GM12891 (cell line): ENCODE data around the gene CABP1.
"Not testable (repeated sequence)": the region's sequence is repeated elsewhere in the genome, so short reads cannot be mapped to it uniquely, and the experiment has no call there.

ENCODE experiments used
- DNase-seq: peaks from one replicate; pipeline ENCODE4 v3.0.0; 2011; ENCODE audit warnings: low spot score; ENCODE audit not compliant: insufficient read length
- FAIRE-seq: peaks from 2 replicates; lab custom pipeline; 2011; peaks lifted over from hg19 to GRCh38; lab: Jason Lieb, UNC
- PAX5 ChIP-seq: IDR thresholded peaks from 2 replicates; pipeline ENCODE4 v1.6.1; 2011; ENCODE audit warnings: low read length, moderate library complexity, mild to moderate bottlenecking; ENCODE audit not compliant: insufficient read depth, severe bottlenecking
- POLR2A ChIP-seq: IDR thresholded peaks from 2 replicates; pipeline ENCODE4 v1.6.1; 2011; ENCODE audit warnings: low read depth, low read length, control low read depth
- POLR2AphosphoS5 ChIP-seq: IDR thresholded peaks from 2 replicates; pipeline ENCODE4 v1.6.1; 2011; ENCODE audit warnings: low read depth, low read length, control low read depth
- POU2F2 ChIP-seq: IDR thresholded peaks from 2 replicates; pipeline ENCODE4 v1.6.1; 2011; ENCODE audit warnings: low read depth, mild to moderate bottlenecking, control low read depth, low read length, moderate library complexity
- SPI1 ChIP-seq: IDR thresholded peaks from 2 replicates; pipeline ENCODE4 v1.6.1; 2011; ENCODE audit warnings: low read depth, low read length, control low read depth
- TAF1 ChIP-seq: IDR thresholded peaks from 2 replicates; pipeline ENCODE4 v1.6.1; 2011; ENCODE audit warnings: low read depth, low read length, control low read depth

The CABP1 gene

GRCh38 chr12:120668091-120668867, 27.9 kb downstream of the CABP1 start:
- no peak for DNase-seq
- TF ChIP-seq POLR2AphosphoS5 (no peak), SPI1 (no peak), POLR2A (no peak), TAF1 (no peak), PAX5 (no peak), POU2F2 (no peak)
- FAIRE-seq = no peak

DNA sequence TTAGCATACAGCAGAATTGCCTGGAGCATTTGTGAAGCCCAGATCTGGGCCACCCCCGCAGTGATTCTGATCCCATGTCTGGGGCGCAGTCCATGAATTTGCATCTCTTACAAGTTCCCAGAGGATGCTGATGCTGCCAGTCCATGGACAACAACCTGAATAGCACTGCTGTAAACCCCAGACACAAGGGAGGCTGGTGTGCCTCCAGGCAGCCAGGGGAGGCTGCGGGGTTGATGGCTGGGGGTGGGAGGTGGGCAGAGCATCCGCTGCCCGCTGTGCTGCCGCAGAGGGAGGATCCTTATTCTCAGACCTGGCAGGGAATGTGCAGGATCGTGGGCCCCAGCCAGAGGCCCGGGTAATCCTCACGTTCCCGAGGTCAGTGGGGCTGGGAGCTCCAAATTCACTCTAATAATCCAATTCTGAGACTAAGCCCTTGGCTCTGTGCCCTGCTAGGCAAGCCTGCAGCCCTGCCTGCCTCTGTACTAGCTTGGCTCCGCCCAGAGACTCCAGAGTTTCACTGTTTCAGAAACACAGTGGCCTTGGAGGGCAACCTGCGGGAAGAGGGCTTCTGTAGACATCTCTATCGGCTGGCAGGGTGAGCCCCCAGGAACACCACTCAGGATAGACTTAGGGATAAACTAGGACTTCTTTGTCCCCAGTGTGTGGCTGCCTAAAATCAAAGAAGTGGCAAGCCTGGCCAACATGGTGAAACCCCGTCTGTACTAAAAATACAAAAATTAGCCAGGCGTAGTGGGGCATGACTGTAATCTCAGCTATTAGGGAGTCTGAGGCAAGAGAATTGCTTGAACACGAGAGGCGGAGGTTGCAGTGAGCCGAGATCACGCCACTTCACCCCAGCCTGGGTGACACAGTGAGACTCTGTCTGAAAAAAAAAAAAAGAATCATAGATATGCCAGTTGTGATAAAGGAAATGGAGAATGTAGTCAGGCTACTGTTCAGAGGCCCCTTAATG, 28.7 kb downstream of the CABP1 start:
- DNase-seq (no peak), FAIRE-seq (peak; percentile 97)
- no peak for TF ChIP-seq SPI1
- TF ChIP-seq PAX5 = peak; percentile 79

DNA sequence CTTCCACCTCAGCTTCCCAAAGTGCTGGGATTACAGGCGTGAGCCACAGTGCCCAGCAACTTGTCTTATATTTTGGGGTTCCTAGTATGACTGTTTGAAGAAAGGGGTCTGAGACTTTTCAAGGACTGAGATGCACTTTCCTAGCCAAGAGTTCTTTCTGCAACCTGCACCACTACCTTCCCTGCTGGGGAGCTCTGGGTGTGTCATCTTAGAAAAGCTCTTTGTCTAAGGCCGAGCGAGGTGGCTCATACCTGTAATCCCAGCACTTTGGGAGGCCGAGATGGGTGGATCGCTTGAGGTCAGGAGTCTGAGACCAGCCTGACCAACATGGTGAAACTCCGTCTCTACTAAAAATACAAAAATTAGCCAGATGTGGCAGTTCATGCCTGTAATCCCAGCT, 29.8 kb downstream of the CABP1 start:
- FAIRE-seq, DNase-seq: not testable (repeated sequence)

DNA sequence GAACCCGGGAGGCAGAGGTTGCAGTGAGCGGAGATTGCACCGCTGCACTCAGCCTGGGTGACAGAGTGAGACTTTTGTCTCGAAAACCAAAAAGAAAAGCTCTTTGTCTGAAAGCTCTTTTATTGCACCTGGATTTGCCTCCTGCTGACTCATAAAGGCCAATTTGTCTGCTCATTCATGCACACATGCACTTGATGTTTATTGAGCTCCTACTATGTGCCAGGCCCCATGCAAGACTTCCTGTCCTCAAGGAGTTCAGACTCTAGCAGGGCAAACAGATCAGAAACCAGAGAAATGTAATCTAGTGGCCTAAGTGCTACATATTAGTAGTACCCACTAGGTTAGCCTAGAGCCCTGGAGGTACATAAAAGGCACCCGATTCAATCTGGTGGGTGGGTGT, 30.2 kb downstream of the CABP1 start:
- TF ChIP-seq TAF1 = no peak
- no peak for TF ChIP-seq POLR2A
- TF ChIP-seq PAX5 = peak; percentile 20
- FAIRE-seq (peak; percentile 87), DNase-seq (no peak)

DNA sequence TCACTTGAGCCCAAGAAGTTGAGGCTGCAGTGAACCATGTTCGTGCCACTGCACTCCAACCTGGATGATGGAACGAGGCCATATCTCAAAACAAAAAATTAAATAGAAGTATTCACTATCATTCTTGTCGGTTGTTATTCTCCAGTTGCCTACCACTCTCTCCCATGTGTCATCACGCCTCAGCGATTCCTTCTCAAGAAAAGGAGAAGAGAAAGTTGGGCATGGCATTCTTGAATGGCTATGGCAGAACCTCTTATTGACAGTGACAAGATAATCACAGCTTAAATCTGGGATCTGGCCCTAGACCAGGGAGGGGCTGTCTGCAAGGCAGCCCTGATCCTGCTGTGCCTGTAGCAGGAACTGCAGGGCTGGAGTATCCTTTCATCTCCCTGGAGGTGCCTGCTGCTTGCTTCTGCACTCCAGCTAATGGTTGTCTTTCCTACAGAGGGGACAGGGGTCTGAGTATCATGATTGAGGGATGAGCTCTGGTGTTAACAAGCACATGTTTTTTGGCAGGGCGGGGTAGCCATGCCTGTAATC, 33.7 kb downstream of the CABP1 start:
- TF ChIP-seq SPI1 = peak; percentile 79
- no peak for TF ChIP-seq TAF1
- FAIRE-seq (peak; percentile 94), DNase-seq (no peak)

GRCh38 chr12:120677765-120678473, 37.5 kb downstream of the CABP1 start:
- DNase-seq (no peak), FAIRE-seq (peak; percentile 92)
- TF ChIP-seq POU2F2 = no peak
- TF ChIP-seq POLR2AphosphoS5 = no peak
- no peak for TF ChIP-seq TAF1
- TF ChIP-seq SPI1 = no peak
- TF ChIP-seq POLR2A = no peak
- no peak for TF ChIP-seq PAX5

DNA sequence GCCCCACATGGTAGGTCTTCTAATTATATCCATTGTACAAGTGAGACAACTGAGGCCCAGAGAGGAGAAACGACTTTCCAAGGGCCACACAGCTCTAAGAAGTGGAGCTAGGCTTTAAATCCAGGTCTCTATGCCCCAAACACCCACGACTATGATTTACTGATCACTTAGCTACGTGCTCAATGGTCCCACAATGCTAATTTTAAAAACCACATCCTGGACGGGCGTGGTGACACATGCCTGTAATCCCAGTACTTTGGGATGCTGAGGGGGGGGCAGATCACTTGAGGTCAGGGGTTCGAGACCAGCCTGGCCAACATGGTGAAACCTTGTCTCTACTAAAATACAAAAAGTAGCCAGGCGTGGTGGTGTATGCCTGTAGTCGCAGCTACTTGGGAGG, 38.1 kb downstream of the CABP1 start:
- TF ChIP-seq POU2F2 (no peak), POLR2AphosphoS5 (no peak), SPI1 (no peak), POLR2A (no peak), PAX5 (no peak), TAF1 (no peak)
- DNase-seq (no peak), FAIRE-seq (peak; percentile 35)

GRCh38 chr12:120680165-120680738, 39.8 kb downstream of the CABP1 start:
- no peak for FAIRE-seq
- no peak for TF ChIP-seq POLR2AphosphoS5
- TF ChIP-seq POU2F2 = no peak
- no peak for TF ChIP-seq TAF1
- TF ChIP-seq SPI1 = peak; percentile 83
- TF ChIP-seq PAX5 = no peak
- DNase-seq = no peak

DNA sequence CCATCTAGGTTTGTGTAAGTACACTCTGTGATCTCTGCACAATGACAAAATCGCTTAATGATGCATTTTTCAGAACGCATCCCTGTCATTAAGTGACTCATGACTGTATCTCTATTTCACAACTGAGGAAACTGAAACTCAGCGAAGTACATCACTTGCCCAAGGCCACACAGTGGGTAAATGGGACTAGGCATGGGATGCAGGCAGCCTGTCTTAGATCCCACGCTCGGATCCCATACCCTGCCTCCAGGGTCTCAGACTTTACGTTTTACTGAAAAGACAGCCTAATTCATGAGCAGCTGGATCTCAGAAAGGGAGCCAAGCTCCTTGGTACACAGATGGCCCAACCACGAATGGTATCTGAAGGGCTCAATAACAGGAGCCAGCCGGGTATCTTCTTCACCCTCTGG, 44.1 kb downstream of the CABP1 start:
- TF ChIP-seq PAX5 (no peak), POLR2AphosphoS5 (no peak), POU2F2 (no peak)
- FAIRE-seq (peak; percentile 91), DNase-seq (no peak)
